ENCODE measurements around the gene PTGDR2.

DNA sequence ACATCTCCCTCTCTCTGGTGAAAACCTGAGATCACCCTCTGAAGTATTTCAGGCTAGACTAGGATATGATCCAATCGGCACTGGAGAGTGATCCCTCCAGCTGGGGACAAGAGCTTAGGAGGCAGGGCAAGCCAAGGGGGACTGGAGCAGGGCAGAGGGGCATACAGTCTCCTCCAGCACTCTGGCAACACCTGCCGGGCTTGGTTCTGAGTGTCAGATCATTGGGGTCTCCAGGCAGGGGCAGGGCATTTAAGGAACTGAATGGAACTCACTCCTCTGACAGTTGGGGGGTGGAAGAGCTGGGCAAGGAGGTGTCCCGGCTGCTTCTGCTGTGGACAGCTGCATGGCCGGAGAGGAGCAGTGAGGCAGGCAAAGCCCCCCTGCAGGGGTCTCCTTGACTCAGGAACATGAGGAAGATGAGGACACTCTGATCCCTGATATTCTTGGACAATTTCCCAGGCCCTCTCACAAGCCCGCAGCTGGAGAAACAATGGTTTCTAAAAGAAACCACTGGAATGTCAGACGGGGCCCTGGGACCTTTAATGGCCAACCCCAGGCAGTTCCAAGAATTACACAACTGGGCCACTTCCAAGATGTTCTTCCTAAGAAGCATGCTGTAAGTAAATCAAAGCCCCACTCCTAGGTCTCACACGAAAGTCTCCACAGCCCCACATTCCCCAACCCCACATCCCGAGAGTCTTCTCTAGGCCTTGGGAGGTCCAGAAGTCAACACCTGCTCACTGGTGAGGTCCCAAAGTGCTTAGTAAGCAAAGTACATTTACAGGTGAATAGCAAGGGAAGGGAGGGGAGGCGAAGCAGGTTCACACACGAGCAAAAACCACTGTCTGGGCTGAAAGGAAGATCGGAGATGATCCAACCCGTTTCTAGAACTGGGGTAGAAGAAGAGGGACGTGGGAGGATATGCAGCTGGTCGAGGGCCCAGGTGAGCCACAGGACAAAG, 15.0 kb downstream of the PTGDR2 start:
- TF ChIP-seq POLR2A (IDR thresholded peaks at IDR 0.05; ENCODE audit: low read length): no peak
- TF ChIP-seq GATA1 (IDR thresholded peaks at IDR 0.05; ENCODE audit: low read depth, low read length): no peak
